HCT116 (cell line): ENCODE data around the gene TNFRSF8.

Source experiments
- CEBPB ChIP-seq: IDR thresholded peaks from 2 replicates; pipeline ENCODE4 v1.6.1; 2012; ENCODE audit warnings: low read depth
- ELF1 ChIP-seq: IDR thresholded peaks from 2 replicates; pipeline ENCODE4 v1.6.1; 2012; ENCODE audit warnings: low read depth, borderline replicate concordance
- EZH2 ChIP-seq: fragments of 200-600 bp; sonication (generic); IDR thresholded peaks from 2 replicates; pipeline ENCODE4 v1.6.1; 2017; ENCODE audit warnings: antibody characterized with exemption, mixed run types
- EZH2phosphoT487 ChIP-seq: fragments of 200-600 bp; IDR thresholded peaks from 2 replicates; pipeline ENCODE4 v1.6.1; 2018; ENCODE audit warnings: antibody characterized with exemption, borderline replicate concordance
- POLR2A ChIP-seq: IDR thresholded peaks from 2 replicates; pipeline ENCODE4 v1.7.0; 2011; ENCODE audit warnings: borderline replicate concordance; ENCODE audit not compliant: insufficient read depth, insufficient read length; ENCODE audit errors: extremely low read depth
- SP1 ChIP-seq: IDR thresholded peaks from 2 replicates; pipeline ENCODE4 v1.6.1; 2012; ENCODE audit warnings: low read depth
- SRF ChIP-seq: IDR thresholded peaks from 2 replicates; pipeline ENCODE4 v1.6.1; 2012; ENCODE audit warnings: low read depth
- YY1 ChIP-seq: IDR thresholded peaks from 2 replicates; pipeline ENCODE4 v1.6.1; 2011; ENCODE audit warnings: low read length, low read depth, moderate library complexity, mild to moderate bottlenecking; ENCODE audit not compliant: insufficient replicate concordance; ENCODE audit errors: extremely low read depth
- ZNF274 ChIP-seq: fragments of 200-500 bp; sonication (Bioruptor generic); IDR thresholded peaks from 2 replicates; pipeline ENCODE4 v1.6.1; 2014; ENCODE audit warnings: mild to moderate bottlenecking, low read depth, low read length, inconsistent platforms
- TF ChIP-seq, protein P1 (sequence below), 3 experiments: fragments of 200-600 bp in 1 of 3; sonication (generic) in 1 of 3; IDR thresholded peaks in 2 of 3; conservative IDR thresholded peaks in 1 of 3; 2 replicates each; pipeline ENCODE4 v1.5.1; 2012 to 2017; ENCODE audit warnings: low read depth in 2 of 3, low read length in 2 of 3, antibody characterized with exemption in 1 of 3, borderline replicate concordance in 1 of 3, control low read depth in 1 of 3, mild to moderate bottlenecking in 1 of 3, mixed read lengths in 1 of 3, mixed run types in 1 of 3, moderate library complexity in 1 of 3; ENCODE audit not compliant: insufficient read depth in 1 of 3
- TF ChIP-seq, protein P2 (sequence below): IDR thresholded peaks from 2 replicates; pipeline ENCODE4 v1.6.1; 2012

DNA sequence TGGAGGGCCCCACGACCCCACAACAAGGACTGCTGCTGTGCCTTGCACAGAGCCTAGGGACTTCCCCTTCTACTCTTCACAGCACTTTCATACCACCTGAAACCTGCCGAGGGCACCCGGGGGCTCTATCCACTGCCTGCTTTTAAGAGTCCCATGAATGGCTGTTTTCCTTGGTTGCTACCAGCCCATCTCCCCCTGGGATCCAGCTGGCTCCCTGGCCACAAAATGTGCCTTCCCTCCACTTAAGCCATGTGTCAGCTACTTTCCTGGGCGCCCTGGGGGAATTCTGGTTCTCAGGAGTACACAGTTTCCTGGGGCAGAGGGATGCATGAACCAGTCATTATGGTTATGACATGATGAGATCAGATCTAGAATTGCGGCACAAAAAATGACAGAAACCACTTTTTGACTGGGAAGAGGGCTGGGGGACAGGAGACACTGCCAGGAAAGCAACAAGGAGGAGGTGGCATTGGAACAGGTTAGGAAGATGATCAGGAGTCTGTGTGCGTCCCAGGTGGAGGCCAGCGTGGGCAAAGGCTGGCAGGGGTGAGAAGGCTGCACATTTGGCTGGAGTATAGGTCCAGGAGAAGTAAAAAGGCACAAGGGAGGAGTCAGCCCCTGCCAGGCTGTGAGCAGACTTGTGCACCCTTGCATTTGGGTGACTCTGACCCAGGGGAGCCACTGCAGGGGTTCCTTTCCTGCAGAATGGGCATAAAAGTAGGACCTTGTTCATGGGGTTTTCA is 3.2 kb upstream of the TNFRSF8 start:
- no peak for TF ChIP-seq EZH2phosphoT487
- no peak for TF ChIP-seq SP1
- TF ChIP-seq, protein P1, sequence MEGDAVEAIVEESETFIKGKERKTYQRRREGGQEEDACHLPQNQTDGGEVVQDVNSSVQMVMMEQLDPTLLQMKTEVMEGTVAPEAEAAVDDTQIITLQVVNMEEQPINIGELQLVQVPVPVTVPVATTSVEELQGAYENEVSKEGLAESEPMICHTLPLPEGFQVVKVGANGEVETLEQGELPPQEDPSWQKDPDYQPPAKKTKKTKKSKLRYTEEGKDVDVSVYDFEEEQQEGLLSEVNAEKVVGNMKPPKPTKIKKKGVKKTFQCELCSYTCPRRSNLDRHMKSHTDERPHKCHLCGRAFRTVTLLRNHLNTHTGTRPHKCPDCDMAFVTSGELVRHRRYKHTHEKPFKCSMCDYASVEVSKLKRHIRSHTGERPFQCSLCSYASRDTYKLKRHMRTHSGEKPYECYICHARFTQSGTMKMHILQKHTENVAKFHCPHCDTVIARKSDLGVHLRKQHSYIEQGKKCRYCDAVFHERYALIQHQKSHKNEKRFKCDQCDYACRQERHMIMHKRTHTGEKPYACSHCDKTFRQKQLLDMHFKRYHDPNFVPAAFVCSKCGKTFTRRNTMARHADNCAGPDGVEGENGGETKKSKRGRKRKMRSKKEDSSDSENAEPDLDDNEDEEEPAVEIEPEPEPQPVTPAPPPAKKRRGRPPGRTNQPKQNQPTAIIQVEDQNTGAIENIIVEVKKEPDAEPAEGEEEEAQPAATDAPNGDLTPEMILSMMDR (IDR thresholded peaks at IDR 0.05 in 2 of 3, conservative IDR thresholded peaks at IDR 0.05 in 1 of 3; ENCODE audit: borderline replicate concordance in 1 of 3, insufficient read depth in 1 of 3, low read depth in 2 of 3, low read length in 2 of 3), result no peak
- TF ChIP-seq POLR2A, result no peak
- no peak for TF ChIP-seq EZH2
- TF ChIP-seq YY1, result no peak
- TF ChIP-seq, protein P2, sequence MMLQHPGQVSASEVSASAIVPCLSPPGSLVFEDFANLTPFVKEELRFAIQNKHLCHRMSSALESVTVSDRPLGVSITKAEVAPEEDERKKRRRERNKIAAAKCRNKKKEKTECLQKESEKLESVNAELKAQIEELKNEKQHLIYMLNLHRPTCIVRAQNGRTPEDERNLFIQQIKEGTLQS, result no peak
- no peak for TF ChIP-seq CEBPB
- no peak for TF ChIP-seq ZNF274
- TF ChIP-seq SRF, result no peak
- TF ChIP-seq ELF1, result no peak
